ENCODE data around the gene C1orf167. TPM values are rescaled to one million over a fixed set of nuclear protein-coding genes. Genes with fewer than 3 reads are reported as not detected.

The C1orf167 gene
- total and polyA plus RNA-seq, 2 experiments from 2014 or later: 1.7 to 2.2 TPM

DNA sequence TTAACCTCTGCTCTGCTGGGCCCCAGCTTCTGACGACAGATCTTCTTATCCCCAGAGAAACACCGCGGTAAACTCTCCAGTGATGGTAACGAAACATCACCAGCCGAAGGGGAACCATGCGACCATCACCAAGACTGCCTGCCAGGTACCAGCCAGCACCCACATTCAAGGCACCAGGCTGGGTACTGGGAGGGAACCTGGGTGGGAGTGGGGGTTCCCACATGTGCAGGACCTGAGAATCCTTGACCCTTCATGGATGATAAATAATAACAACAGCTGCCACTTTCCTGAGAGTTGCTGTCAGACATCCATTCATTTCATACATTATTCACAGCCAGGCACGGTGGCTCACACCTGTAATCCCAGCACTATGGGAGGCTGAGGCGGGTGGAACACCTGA lies 49.7 kb upstream of the C1orf167 start (continued):
- no peak for TF ChIP-seq ZNF462 (CRISPR knock-in tag; IDR thresholded peaks at IDR 0.05)
- no peak for TF ChIP-seq CTCF (conservative IDR thresholded peaks at IDR 0.05; ENCODE audit: low read depth in 2 of 2)
- TF ChIP-seq ZNF114 (CRISPR knock-in tag; IDR thresholded peaks at IDR 0.05): no peak
- no peak for TF ChIP-seq ZNF331 (CRISPR knock-in tag; IDR thresholded peaks at IDR 0.05; ENCODE audit: low read depth)
- no peak for TF ChIP-seq NANOG (IDR thresholded peaks at IDR 0.05; ENCODE audit: borderline replicate concordance)
- TF ChIP-seq JUNB (IDR thresholded peaks at IDR 0.05; ENCODE audit: unreplicated experiment): no peak
- TF ChIP-seq STAT1 (IDR thresholded peaks at IDR 0.05; ENCODE audit: unreplicated experiment): no peak
- TF ChIP-seq POLR2AphosphoS5 (IDR thresholded peaks at IDR 0.05; ENCODE audit: low read depth): no peak
- no peak for TF ChIP-seq ETS1 (IDR thresholded peaks at IDR 0.05)
- no peak for TF ChIP-seq EZH2phosphoT487 (IDR thresholded peaks at IDR 0.05; ENCODE audit: unreplicated experiment)
